Midbrain (tissue), 1 donor: ENCODE measurements around the gene BTN2A1.
"Not testable (repeated sequence)": the region's sequence is repeated elsewhere in the genome, so short reads cannot be mapped to it uniquely, and the experiment has no call there.

Experiments used
- DNase-seq: peaks from one replicate; lab custom pipeline; 2025; lab: John Stamatoyannopoulos, UW

BTN2A1 gene

DNA sequence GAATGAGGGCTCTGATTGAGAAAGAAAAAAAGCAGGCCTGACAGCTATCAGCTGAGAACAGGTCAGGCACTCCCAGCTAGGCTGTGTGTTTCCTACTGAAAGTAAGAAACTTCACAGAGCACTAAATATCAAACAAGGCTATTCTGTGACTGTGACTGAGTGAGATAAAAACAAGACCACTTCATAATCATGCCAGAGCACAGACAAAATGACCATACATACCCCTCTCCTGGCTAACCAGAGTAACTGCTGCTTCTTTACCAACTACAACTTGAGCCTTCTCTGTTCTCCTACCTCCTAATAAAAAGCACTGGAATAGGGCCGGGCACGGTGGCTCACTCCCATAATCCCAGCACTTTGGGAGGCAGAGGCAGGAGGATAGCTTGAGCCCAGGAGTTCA, 35.5 kb downstream of the BTN2A1 start:
- DNase-seq: no peak

DNA sequence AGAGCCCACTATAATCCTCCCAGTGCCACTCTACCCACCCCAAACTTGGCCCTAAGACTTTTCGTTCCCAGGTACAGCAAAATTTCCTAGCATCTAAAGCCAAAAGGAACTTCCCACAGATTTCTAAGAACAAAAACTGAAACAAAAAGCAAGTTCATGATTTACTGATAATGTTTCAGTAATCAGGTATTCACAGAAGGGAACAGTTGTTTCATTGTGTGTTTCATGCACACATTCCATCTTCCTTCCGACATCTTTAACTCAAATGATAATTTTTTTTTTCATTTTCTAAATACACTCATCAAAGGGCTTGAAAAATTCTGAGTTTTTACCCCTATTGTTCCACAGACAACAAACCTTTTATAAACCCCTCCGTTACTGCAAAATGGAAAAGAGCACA, 36.4 kb downstream of the BTN2A1 start:
- no peak for DNase-seq

DNA sequence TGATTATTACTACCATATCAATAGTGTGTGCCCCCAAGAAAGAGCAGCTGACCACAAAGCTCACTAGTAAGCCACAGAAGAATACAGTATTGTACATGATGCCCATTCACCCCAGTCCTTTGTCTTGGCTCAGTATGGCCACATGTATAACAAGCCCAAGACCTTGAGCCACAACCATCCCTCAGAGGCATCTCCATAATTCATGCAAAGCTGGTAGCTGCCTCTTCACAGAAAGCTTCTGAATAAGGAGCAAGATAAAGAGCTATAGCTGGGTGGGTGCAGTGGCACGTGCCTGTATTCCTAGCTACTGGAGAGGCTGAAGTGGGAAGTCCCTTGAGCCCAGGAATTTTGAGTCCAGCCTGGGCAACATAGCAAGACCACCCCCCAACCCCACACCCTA, 37.5 kb downstream of the BTN2A1 start:
- DNase-seq: no peak

DNA sequence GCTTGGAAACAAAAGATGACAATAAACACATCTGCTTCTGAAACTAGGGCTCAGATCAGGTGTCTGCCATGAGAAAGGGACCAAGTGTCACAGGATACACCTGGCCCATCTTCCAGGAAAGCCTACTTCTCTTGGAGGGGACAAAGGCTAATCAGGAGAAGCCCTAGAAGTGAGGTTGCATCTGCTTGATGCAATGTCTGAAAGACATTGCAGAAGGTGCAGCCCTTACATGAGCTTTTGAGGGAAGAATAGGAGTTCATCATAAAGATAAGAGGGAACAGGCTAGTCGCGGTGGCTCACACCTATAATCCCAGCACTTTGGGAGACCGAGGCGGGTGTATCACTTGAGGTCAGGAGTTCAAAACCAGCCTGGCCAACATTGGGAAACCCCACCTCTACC, 39.9 kb downstream of the BTN2A1 start:
- no peak for DNase-seq

DNA sequence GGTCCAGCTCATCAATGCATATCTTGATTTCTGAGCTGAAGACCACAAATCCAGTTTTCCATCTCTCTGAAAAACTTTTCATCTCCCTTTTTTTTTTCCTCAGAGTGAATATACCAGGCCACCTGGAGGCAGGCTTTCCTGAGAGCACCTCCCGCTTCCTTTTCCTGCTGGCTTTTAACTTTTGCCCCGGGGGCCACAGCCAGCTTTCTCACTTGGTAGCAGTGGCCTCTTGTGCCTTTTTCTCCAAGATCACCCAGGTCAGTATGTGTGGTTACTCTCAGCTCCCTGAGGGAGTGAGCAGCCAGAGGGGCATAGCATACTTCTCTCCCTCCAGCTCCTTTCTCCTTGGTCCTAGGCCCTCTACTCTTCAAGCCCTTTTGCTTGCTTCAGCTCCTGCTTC, 42.3 kb downstream of the BTN2A1 start, which contains the start of gene BTN1A1:
Gene BTN1A1, plus strand, starts transcription at position 202 of the 400 bp plus-strand sequence. CDS start 984 bp downstream, outside the sequence.
- DNase-seq: no peak

DNA sequence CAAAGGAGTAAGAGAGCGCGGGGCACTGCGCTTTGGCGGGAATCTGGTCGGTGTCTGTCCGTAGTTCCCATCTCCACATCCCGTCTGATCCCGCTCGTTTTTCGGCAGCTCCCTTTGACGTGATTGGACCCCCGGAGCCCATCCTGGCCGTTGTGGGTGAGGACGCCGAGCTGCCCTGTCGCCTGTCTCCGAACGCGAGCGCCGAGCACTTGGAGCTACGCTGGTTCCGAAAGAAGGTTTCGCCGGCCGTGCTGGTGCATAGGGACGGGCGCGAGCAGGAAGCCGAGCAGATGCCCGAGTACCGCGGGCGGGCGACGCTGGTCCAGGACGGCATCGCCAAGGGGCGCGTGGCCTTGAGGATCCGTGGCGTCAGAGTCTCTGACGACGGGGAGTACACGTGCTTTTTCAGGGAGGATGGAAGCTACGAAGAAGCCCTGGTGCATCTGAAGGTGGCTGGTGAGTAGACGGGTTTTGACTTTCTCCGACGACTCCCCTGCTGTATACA, 43.8 kb downstream of the BTN2A1 start:
- DNase-seq: no peak

DNA sequence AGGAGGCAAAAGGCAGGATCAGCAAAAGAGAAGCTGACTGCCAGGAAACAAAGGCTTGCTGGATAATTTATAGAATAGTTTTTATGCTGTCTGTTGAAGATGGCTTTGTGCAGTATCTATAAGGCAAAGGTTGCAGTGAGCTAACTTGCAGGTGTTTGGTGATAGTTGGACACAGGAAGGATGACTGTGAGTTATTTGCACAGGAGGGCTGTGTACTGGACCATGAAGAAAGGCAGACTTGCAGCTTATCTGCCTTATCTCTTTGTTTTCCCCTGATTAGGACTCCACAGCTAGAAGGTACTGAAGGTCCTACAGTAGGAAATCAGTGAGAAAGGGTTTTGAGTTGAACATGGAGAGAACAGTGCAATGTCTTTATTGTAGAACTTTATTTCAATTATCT, 44.4 kb downstream of the BTN2A1 start:
- no peak for DNase-seq

DNA sequence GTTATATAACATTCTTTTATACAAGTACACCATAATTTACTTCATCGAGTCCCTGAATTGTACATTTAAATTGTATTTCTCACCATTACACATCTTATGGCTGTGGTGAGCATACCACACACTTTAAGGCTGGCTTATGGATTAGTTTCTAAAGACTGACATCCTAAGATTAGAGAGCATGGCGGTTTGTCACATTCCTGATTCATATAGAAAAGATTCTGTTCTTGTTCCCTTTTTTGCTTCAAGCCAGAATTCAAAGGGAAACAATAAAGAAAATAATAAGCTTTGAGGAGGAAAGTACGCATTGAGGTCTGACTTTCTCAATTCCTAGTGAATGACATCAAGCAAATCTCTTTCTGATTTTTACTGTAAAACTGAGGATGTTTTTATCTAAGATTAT, 44.9 kb downstream of the BTN2A1 start:
- no peak for DNase-seq

DNA sequence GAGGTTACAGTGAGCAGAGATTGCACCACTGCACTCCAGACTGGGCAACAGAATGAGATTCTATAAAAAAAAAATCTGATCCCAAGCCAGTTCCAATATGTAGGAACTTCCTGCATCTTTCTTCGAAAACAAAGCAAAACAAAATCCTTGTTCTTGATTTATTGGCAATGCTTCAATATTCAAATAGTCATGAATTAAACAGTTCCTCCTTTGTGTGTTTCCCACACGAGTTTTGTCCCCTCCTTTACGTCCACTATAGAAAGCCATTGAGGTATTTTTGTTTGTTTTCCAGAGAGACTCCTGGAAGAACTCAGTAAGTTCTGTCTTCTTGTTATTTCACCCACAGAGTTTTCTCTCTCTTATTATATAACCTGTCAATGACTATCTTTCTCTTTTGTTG, 49.9 kb downstream of the BTN2A1 start:
- DNase-seq: peak; percentile 9

DNA sequence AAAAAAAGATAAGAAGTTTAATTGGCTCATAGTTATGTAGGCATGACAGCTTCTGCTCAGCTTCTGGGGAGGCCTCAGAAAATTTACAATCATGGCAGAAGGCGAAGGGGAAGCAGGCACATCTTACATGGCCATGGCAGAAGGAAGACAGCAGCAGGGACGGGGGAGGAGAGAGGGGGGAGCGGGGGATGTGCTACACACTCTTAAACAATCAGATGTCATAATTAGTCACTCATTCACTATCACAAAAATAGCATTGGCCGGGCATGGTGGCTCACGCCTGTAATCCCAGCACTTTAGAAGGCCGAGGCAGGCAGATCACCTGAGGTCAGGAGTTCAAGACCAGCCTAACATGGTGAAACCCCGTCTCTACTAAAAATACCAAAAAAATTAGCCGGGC, 53.3 kb downstream of the BTN2A1 start:
- DNase-seq: not testable (repeated sequence)

DNA sequence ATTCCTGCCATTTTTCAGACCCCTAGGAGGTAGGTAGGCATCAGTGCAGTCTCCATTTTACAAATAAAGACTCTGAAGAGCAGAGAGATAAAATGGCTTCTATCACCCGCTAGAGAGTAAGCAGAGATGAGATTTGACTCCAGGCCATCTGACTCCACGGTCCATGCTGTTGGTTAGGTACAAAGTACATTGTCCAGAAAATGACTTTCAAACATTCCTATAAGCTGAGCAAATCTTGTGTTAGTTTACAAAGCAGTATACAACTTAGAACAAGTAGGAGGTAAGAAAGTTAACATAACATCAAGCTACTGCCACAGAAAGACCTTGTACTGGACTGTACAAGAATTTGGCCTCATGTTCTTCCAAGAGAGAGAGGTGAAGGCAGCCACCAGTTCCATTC, 57.2 kb downstream of the BTN2A1 start:
- no peak for DNase-seq

DNA sequence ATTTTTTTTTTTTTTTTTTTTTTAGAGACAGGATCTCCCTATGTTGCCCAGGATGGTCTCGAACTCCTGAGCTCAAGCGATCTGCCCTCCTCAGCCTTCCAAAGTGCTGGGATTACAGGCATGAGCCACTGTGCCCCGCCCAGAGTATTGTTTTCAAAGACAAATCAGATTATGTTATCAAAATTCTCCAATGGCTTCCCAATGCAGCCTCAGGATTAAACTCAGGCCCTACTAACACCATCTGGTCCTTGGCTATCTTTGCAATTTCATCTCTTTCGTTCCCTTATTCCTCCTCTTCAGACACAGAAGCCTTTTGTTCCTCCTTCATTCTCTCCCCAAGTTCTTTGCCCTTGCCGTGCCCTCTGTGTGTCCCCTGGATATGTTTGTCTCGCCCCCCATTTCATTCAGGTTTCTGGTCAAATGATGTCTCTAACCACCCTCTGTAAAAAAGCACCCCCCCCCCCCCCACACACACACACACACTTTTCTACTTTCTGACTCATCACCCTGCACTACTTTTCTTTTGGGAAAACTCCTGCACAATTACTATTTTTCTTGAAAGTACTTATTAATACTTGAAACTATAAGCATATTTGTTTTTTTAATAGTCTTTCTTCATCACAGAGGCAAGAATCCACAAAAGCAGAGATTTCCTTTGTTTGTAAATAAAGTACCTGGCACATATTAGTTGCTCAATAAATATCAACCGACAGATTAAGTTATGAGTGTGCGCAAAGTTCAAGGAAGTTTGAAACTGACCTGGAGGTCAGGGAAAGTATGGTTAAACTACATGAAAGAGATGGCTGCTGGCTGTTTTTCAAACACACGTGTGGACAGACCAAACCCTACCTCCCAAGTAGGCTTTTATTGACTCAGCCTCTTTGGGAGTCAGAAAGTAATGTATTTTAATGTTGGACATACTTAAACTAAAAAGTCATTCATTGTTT, 59.0 kb downstream of the BTN2A1 start:
- DNase-seq: no peak
